HG03159 (cell line): ENCODE data around the gene ZNRF3.

Experiments
- ATAC-seq: cut with Tn5 transposase; IDR thresholded peaks from one replicate; pipeline ENCODE4 v1.9.1; 2021; ENCODE audit warnings: mild to moderate bottlenecking, moderate library complexity; ENCODE audit not compliant: unreplicated experiment

The ZNRF3 gene

GRCh38 chr22:29106839-29107238, 223.5 kb downstream of the ZNRF3 start:
- no peak for ATAC-seq
